NOMO-1 treated with dmso at 0.1 percent for 144 hours (cell line): ENCODE data around the gene MAP7D1.
"Not testable (repeated sequence)": the region's sequence is repeated elsewhere in the genome, so short reads cannot be mapped to it uniquely, and the experiment has no call there.

ENCODE experiments used
- DNase-seq: peaks from one replicate; lab custom pipeline; 2025; ENCODE audit not compliant: unreplicated experiment; lab: John Stamatoyannopoulos, UW

Gene MAP7D1

DNA sequence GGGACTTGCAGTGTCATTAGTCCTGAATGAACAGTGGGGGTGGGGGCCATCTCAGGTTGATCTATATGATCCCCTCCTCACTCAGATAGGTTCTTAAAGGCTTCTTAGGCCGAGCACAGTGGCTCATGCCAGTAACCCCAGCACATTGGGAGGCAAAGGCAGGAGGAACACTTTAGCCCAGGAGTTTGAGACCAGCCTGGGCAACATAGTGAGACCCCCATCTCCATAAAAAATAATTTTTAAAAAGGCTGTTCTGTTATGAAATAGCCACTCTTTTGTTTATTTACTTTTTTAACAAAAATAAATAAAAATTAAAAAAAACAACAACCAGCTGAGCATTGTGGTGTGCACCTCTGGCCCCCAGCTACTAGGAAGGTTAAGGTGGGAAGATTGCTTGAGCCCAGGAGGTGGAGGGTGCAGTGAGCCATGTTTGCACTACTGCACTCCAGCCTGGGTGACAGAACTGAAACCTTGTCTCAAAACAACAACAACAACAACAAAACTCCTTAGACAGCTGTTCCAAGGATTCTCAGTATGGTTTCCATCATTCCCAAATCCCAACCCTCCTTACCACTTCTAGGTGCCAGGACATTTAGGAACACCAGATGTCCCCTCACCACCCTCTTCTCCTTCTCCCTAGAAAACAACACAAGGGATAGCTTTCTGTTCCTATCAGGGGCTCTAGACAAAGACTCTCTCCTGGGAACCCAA lies 4.7 kb upstream of the MAP7D1 start:
- DNase-seq, result no peak

DNA sequence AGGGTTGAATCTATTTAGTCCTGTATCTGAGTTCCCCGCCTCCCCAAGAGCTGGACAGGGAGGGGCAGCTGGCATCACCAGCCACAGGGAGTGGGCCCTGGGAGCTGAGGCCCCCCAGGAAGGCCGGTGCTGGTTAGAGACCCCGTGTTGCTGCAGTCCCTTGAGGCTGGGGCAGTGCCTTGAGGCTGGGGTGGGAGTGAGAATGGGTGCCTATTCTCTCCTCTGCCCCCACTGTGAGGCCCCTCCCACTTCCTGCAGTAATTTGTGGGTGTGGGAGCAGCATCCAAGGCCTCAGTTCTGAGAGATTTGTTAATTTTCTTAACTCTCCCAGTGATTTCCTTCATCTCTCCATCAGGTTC lies 4.1 kb upstream of the MAP7D1 start:
- DNase-seq, result no peak

DNA sequence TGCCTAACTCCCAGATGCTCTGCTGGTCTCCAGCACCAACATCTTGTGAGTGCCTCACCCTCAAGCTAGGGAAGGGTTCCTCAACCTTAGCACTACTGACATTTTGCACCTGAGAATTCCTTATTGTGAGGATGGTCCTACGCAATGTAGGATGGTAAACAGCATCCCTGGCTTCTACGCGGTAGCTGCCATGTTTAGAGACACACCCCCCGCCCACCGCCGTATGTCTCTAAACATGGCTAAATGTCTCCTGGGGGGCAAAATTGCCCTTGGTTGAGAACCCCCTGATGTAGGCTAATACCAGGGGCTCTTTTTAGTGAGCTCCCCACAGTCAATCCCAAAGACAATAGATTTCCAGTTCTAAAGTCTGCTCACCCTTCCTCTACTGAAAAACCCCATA lies 2.5 kb upstream of the MAP7D1 start:
- DNase-seq, result no peak

DNA sequence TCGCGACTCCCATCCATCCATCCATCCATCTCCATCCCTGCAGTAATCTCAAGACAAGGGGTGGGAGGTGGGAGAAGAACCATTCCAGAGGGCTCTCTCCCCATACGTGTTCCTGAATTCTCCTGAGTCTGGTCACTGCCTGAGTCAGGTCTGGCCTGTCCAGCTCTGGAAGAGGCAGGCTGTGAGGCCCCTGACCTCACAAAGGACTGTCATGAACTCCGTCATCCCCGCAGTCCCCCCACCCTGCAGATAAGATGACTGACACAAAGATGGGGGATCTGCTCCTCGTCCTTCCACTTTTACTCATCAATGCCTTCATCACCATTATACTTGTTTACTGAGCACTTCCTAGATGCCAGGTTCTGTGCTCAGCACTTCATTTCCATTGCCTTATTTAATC lies 1.6 kb upstream of the MAP7D1 start:
- DNase-seq, result no peak

DNA sequence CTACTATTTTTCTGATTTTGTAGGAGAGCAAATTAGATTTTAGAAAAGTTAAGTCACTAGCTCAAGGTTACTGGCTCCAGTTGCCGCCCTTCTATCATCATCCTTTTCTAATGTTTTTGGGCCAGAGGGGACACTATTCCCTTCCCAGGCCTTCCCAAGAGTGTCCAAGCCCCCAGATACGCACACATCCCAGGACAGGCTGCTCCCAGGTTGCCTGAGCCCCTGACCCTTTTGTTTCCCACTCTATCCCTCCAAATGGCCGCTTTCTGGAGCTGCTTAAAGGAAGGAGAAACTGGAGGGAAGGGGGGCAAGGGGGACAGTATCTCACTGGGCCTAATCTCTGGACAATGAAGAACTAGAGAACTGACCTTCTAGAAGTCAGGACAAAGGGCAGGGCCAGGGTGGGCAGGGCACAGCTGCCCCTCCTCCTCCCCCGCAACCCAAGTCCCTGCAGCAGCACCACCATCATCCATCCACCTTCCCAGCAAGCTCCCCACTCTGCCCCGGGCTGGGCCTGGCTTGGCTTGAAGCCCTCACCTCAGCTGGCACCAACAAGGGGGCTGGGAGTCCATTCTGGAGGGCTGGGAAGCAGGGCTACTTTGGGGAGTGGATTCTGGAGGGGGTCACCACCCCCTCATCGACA lies 1.1 kb upstream of the MAP7D1 start:
- no peak for DNase-seq

DNA sequence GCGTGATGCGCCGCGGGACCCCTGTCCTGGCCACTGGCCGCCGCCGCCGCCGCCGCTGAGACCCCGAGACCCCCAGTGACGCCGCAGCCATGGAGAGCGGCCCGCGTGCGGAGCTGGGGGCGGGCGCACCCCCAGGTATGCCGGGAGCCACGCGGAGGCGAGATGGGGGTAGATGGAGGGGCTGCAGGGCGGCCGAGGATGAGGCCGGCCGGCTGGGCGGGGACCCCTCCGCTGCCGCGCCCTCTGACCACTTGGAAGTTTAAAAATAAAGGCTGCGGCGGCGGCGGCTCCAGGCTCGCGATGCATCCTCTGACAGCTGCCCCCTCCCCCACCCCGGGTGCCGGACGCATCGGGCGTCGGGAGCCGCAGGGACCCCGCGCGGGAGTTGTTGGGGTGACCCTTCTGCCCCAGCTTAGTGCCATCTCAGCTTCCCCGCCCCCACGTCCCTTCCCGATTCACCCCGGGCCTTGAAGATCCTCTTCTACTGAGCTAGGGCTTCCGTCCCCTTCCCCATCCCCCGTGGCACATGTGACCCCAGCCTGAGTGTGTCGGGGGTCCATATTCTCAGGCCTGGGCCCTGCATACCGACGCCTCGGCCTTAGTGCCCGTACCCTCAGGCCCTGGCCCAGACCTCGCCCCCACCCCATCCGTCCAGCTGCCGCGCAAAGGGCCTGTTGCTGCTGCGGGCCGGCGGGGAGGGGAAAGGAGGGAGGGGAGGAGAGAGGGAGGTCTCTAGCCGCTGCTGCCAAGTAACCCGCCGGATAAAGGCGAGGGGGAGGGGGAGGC lies 562 bp downstream of the MAP7D1 start:
- DNase-seq, result no peak

DNA sequence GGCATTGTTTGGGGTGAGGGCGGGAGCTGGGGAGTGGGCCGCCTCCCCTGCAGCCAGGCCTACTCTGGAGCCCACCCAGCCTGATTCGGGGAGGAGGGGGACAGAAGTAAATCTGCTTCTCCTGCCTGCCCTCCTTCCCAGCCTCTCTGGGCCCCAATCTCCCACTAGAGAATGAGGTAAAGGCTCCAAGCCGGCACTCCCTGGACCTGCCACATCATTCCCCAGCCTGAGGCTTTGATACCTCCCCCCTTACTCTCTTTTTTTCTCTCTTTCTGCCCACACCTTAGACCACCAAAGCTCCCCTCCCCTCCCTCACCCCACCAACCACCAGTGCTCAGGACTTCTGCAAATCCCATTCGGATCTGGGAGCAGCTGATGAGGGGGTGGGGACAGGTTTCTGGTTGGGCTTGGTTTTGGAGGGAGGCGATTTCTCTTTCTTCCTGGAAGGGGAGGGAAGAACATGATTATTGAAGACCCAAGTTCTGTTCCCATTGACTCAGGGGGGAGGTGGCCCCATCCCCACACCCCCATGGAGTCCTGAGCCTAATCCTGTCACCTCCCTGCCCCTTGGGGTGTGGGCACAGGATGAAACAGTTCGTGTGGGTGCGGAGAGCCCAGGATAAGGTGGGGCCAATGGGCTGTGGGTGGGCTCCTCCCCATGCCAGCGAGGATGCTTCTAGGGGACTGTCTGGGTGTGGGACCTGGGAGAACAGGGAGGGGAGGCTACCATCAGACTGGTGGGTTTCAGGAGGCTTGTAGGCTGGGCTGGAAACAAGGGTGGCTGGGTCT lies 1.3 kb downstream of the MAP7D1 start:
- no peak for DNase-seq

DNA sequence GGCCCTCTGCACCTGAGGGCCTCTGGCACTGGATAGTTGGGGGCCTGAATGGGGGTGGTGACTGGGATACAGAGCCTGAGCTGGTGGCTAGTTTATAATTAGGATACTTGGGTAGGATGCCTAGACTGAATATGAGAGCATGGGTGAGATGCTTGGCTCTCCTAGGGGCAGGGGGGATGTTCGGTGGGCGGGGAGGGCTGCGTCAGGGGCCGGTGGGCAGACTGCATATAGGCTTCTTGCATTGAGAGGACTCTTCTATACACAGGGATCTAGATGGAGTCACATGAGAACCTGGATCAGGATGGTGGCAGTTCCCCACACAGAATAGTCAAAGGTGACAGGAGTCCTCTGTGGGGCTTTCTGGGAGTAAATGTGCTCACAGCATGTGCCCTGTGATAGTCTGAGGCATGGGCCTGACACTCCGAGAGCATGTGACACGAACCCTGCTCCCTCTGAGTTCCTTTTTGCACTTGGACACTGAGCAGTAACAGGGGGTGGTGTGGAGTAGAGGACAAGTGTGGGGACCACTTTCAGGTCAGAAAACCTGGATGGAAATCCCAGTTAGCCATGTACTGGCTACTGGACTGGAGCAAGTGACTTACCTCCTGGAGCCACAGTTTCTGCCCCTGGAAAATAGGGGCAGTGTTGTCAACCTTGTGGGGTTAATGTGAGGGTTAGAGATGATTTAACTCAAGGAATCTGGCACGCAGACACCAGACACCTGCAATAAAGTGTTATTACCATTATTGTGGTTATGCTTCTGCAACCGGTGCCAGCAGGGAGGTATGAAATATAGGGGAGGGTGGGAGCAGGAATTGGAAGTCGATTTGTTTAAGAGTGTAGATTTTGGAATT lies 2.2 kb downstream of the MAP7D1 start:
- DNase-seq, result no peak

DNA sequence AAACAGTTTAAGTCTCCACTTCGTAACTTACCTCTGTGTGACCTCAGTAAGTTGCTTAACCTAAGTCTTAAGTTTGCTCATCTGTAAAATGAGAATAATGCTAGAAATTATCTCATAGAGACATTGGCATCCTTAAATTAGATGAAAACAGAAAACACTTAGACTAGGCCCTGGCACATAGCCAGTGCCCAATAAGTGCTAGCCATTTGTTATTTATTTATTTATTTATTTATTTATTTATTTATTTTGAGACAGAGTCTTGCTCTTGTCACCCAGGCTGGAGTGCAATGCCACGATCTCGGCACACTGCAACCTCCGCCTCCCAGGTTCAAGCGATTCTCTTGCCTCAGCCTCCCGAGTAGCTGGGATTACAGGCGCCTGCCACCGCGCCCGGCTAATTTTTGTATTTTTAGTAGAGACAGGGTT lies 2.9 kb downstream of the MAP7D1 start:
- not testable (repeated sequence) for DNase-seq

DNA sequence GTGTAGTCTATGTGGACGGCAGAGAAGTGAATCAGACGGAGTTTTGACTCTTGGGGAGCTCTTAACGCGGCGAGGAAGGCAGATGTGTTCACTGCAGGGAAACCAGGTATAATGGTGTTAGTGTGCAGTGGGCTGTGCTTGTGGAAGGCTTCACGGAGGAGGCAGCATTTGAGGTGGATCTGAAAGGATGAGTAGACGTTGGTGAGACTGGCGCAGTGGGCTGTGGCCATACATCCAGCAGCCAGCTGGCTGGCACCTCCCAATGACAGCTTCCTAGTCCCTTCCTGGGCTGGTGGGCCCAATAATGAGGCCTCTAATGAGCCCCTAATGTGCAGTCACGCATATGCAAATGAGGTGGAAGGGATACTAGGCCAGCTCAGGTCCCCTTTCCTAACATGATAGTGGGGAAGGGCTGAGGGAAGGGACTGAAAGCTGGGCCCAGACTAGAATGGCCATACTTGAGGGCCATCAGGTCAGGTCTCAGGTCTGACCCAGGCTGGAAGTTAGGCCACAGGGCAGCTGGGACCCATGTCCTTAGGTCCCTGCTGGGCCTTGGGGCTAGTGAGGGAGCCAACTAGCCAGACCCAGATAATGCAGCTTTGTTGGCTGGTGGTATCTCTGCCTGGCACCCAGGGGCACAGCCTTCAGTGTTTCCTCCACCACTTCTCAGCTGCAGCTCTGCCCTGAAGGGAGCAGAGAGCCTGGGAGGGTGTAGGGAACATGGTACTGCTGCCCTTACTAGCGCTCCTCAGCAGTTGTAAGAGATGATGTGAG lies 3.8 kb downstream of the MAP7D1 start:
- DNase-seq, result no peak

DNA sequence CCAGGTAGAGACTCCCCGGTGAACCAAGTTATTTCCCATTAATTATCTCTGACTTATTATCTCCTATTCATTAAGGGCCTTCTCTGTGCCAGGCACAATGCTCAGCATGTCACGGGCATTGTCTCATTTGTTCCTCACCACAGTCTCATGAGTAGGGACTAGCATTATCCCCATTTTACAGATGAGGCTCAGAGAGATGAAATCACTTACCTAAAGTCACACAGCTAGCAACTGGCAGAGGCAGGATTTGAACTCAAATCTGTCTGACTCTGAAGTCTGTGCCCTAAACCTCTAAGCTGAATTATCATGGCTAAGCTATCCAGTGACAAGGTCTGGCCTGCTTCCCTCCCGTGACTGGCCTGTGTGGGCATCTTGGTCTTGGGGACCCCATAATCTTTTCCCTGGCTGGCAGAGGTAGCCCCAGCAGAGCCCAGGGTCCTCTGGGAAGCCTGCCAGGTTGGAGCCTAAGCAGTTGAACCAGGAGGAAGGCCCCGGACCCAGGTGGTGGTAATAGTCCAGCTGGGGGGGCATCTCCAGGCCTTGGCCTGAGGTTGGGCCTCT lies 4.5 kb downstream of the MAP7D1 start:
- DNase-seq, result no peak

DNA sequence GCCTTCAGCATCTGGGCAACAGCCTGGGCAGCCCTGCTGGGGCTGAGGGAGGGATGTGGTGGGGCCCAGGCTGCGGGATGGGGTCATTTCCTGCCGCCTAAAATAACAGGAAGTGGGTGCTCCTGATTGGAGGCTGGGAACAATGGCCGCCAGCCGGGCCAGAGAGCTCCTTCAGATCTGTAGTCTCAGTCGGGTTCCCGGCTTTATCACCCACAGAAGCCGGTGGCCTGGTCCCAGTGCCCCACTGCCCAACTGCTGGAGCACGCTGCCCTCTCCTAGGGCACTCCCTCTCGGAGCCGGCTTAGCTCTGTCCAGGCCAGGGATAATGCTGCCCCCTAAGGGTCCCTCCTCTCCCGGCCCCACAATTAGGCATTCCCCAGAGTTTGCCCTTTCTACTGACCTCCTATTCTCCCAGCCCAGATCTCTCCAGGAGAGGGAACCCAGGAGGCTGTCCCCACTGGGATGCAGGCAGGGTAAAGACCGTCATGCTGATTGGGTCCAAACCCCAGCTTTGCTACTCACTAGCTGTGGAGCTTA lies 5.1 kb downstream of the MAP7D1 start:
- peak; percentile 87 for DNase-seq

DNA sequence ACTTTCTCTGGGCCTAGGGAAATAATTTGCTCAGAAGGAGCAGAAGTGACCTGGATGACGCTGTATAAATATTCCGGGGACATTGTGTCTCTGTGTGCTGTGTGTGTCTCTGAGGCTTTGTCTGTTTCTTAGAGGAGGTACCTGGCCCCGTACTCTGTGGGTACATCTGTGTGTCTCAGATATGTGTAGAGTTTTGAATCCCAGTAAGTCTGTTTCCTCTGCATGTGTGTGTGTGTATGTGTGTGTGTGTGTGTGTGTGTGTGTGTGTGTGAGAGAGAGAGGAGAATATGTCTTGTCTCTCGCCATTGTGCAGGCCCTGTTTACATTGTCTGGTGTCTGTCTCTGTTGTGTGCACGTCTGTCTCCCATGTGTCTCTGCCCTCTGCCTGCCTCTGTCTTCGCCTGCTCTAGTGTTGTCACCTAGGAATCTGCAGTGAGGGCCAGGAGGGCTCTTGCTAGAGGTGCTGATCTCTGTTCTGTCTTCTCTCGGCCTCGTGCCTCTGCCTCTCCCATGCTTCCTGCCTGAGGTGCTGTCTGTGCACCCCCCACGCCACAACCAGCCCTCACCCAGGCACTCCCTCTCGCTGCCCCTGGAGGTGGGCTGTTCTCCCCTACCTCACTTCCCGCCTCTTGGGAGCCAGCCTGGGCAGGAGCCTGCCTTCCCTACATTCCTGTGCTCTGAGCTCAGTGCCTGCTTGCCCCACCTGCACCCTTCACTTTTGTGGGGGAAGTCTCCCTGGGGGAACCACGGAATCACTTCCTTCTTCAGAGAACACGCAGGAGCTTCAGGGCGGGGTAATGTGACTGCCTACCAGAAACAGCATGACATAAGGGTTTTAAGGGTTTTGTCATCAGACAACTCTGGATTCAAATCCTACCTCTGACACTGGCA lies 5.9 kb downstream of the MAP7D1 start:
- DNase-seq, result peak; percentile 73

DNA sequence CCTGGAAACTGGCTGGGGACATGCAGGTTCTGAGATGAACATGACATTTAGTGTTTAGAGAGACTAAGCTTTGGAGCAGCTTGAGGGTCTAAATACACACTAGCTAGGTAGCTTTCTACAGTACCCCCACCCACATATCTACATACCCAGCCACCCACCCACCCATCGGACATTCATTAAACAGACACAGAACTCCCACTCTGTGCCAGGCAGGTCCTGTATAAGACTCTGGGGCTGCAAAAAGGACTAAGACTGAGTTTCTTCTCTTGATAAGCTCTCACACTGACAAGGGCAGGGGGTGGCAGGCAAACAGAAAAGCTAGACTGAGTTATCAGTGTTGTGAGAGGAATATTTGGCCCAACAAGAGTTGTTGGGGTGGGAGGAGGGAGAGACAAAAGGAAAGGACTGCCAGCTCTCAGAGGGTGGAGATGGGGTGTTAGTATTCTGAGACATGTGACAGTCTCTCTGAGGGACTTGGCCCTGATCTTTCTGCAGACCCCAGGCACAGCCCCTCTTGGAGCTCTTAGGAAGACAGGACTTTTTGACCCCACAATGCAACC lies 6.8 kb downstream of the MAP7D1 start:
- DNase-seq, result no peak

DNA sequence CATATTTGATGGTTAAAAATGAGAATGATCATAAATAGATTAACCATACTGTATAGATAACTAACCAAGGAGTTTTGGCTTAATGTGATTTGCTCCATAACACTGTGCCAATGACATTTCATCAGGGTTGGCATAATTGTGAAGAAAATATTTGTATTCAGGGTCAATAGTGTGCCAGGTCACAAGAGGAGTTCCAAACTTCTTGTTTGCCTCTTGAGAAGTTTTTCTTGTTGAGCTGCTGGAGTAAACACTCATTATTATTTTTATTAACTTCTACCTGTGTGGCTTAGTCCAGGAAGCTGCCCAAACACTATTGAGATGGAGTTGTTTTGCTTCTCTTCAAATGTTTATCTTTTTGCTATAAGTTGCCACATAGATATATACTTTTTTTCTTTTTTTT lies 7.5 kb downstream of the MAP7D1 start:
- no peak for DNase-seq

DNA sequence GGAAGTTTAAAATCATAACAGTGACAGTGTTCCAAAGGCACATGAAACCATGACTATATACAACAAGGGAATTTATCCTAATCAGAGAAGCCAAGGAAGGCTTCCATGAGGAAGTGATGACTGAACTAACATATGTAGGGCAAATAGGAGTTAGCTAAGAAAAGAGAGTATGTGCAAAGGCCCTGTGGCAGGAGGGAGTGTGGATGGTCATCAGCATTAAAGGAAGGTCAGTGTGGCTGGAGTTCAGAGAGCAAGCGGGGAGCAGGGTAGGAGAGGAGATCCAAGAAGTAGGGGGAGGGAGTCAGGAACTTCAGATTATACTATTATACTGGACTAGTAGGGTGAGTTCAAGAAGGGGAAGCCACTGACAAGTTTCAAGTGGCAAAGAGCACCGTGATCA lies 8.4 kb downstream of the MAP7D1 start:
- no peak for DNase-seq

DNA sequence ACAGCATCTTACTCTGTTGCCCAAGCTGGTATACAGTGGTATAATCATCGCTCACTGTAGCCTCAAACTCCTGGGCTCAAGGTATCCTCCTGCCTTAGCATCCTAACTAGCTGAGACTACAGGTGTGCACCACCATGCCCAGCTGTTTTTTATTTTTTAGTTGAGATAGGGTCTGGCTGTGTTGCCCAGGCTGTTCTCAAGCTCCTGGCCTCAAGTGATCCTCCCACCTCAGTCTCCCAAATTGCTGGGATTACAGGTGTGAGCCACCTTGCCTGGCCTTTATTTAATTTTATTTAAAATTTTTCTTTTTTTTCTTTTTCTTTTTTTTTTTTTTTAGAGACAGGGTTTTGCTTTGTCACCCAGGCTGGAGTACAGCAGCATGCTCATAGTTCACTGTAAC lies 9.2 kb downstream of the MAP7D1 start:
- DNase-seq, result no peak

DNA sequence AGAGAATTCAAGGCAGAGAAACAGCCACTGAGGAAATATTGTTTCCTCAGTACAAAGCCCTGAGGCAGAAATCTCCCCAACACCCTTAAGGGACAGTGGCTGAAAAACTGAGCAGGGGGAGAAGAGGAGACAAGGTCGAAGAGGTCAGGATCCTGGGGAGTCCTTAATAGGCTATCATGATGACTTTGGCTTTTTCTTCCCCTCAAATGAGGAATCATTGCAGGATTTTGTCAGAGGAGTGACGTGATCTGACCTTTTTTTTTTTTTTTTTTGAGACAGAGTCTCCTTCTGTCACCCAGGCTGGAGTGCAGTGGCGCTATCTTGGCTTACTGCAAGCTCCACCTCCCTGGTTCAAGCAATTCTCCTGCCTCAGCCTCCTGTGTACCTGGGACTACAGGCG lies 10.2 kb downstream of the MAP7D1 start:
- DNase-seq, result no peak
